H1 (cell line): Measurements from ENCODE around the gene SMYD1. TPM values are rescaled to one million over a fixed set of nuclear protein-coding genes. Genes with fewer than 3 reads are reported as not detected.

Experiments
- CTCF ChIA-PET: fragments of 300-600 bp; sonication (Branson Sonifier 250); formaldehyde crosslinking; loops from one replicate; lab custom pipeline; 2021; ENCODE audit not compliant: partially characterized antibody; lab: Charles Lee
- POLR2A ChIA-PET: fragments of 300-600 bp; sonication (Branson Sonifier 250); formaldehyde crosslinking; loops from one replicate; lab custom pipeline; 2021; ENCODE audit warnings: inconsistent platforms; ENCODE audit not compliant: partially characterized antibody; lab: Charles Lee
- DNase-seq, 2 experiments: peaks; one replicate each; pipeline versions ENCODE4 v3.0.0 to v3.0.0-alpha.2; 2010 to 2022; ENCODE audit warnings: low spot score in 2 of 2, low read depth in 1 of 2, mixed read lengths in 1 of 2
- FAIRE-seq: peaks from 2 replicates; lab custom pipeline; 2011; peaks lifted over from hg19 to GRCh38; lab: Jason Lieb, UNC
- H2AFZ ChIP-seq: 2 replicates; pipeline ENCODE4 v1.8.1; 2012; ENCODE audit warnings: low read length, inconsistent platforms
- H2AK5ac ChIP-seq: 2 replicates; pipeline ENCODE4 v1.6.1; 2013; ENCODE audit warnings: low read depth, low read length
- H2BK120ac ChIP-seq: replicated peaks from 2 replicates; pipeline ENCODE3; 2013; ENCODE audit warnings: low read depth, low read length, inconsistent platforms
- H2BK12ac ChIP-seq: 2 replicates; pipeline ENCODE4 v1.6.1; 2013; ENCODE audit warnings: low read depth, low read length
- H2BK15ac ChIP-seq: 2 replicates; pipeline ENCODE4 v1.6.1; 2013; ENCODE audit warnings: low read length
- H2BK20ac ChIP-seq: 2 replicates; pipeline ENCODE4 v1.6.1; 2013; ENCODE audit warnings: low read length
- H2BK5ac ChIP-seq: 2 replicates; pipeline ENCODE4 v1.6.1; 2013; ENCODE audit warnings: low read depth, low read length
- H3K14ac ChIP-seq: 2 replicates; pipeline ENCODE4 v1.6.1; 2013; ENCODE audit warnings: inconsistent platforms; ENCODE audit not compliant: insufficient read length
- H3K18ac ChIP-seq: 2 replicates; pipeline ENCODE4 v1.6.1; 2013; ENCODE audit warnings: low read length; ENCODE audit errors: extremely low read depth
- H3K23ac ChIP-seq: 2 replicates; pipeline ENCODE4 v1.6.1; 2013; ENCODE audit warnings: inconsistent platforms; ENCODE audit not compliant: insufficient read length
- H3K23me2 ChIP-seq: 2 replicates; pipeline ENCODE4 v1.6.1; 2013; ENCODE audit warnings: low read depth, low read length
- H3K27ac ChIP-seq: 2 replicates; pipeline ENCODE4 v1.6.1; 2011; ENCODE audit warnings: low read depth, low read length, inconsistent platforms
- H3K27me3 ChIP-seq, 4 experiments: replicated peaks in 1 of 4; 1 replicate in 1 of 4; 2 replicates in 3 of 4; pipeline versions ENCODE4 v1.6.1 to v1.8.1; 2011 to 2013; ENCODE audit warnings: low read length in 3 of 4, mild to moderate bottlenecking in 3 of 4, inconsistent platforms in 2 of 4, mixed read lengths in 2 of 4, moderate library complexity in 1 of 4; ENCODE audit not compliant: control insufficient read depth in 3 of 4, insufficient read depth in 3 of 4; ENCODE audit errors: extremely low read depth in 1 of 4
- H3K36me3 ChIP-seq, 4 experiments: 2 replicates each; pipeline versions ENCODE4 v1.6.1 to v1.8.1; 2011 to 2013; ENCODE audit warnings: mild to moderate bottlenecking in 4 of 4, low read length in 3 of 4, moderate library complexity in 2 of 4, control low read depth in 1 of 4, inconsistent platforms in 1 of 4; ENCODE audit not compliant: insufficient read depth in 4 of 4, control insufficient read depth in 2 of 4
- H3K4ac ChIP-seq: replicated peaks from 2 replicates; pipeline ENCODE3; 2013; ENCODE audit warnings: low read length, low read depth, mixed read lengths, inconsistent platforms; ENCODE audit not compliant: insufficient read length
- H3K4me1 ChIP-seq, 4 experiments: replicated peaks in 1 of 4; 1 replicate in 1 of 4; 2 replicates in 3 of 4; pipeline versions ENCODE4 v1.6.1 to v1.8.1; 2011 to 2013; ENCODE audit warnings: low read length in 3 of 4, inconsistent platforms in 2 of 4, mixed read lengths in 1 of 4; ENCODE audit not compliant: insufficient read depth in 4 of 4, control insufficient read depth in 3 of 4
- H3K4me2 ChIP-seq, 2 experiments: 2 replicates each; pipeline versions ENCODE4 v1.6.1 to v1.8.1; 2011 to 2013; ENCODE audit warnings: low read depth in 2 of 2, low read length in 2 of 2, control low read depth in 1 of 2, inconsistent platforms in 1 of 2, mild to moderate bottlenecking in 1 of 2; ENCODE audit not compliant: insufficient read depth in 1 of 2
- H3K4me3 ChIP-seq, 4 experiments: fragments of 200-600, 300-600 bp in 1 of 4; sonication (generic), shearing (Covaris generic), sonication (Bioruptor Twin) in 1 of 4; 2 replicates each; pipeline versions ENCODE4 v1.5.1 to v1.8.1; 2011 to 2016; ENCODE audit warnings: low read length in 4 of 4, low read depth in 3 of 4, control low read depth in 2 of 4, inconsistent platforms in 2 of 4, mild to moderate bottlenecking in 2 of 4, mixed read lengths in 1 of 4, moderate library complexity in 1 of 4; ENCODE audit not compliant: insufficient read depth in 2 of 4; ENCODE audit errors: extremely low read depth in 1 of 4
- H3K56ac ChIP-seq: replicated peaks from 2 replicates; pipeline ENCODE3; 2013; ENCODE audit warnings: low read depth, mild to moderate bottlenecking, mixed read lengths, low read length, inconsistent platforms; ENCODE audit not compliant: insufficient read length
- H3K79me1 ChIP-seq: 2 replicates; pipeline ENCODE4 v1.6.1; 2013; ENCODE audit warnings: low read depth, low read length, control low read depth
- H3K79me2 ChIP-seq, 2 experiments: 2 replicates each; pipeline versions ENCODE4 v1.6.1 to v1.8.1; 2012 to 2013; ENCODE audit warnings: low read length in 2 of 2, mild to moderate bottlenecking in 2 of 2, inconsistent platforms in 1 of 2; ENCODE audit not compliant: insufficient read depth in 2 of 2, control insufficient read depth in 1 of 2
- H3K9ac ChIP-seq, 4 experiments: replicated peaks in 1 of 4; 1 replicate in 1 of 4; 2 replicates in 3 of 4; pipeline versions ENCODE4 v1.6.1 to v1.8.1; 2011 to 2013; ENCODE audit warnings: low read depth in 3 of 4, low read length in 3 of 4, control low read depth in 2 of 4, mild to moderate bottlenecking in 2 of 4, moderate library complexity in 2 of 4, inconsistent platforms in 1 of 4; ENCODE audit errors: extremely low read depth in 1 of 4
- H3K9me3 ChIP-seq, 2 experiments: 2 replicates each; pipeline versions ENCODE4 v1.6.1 to v1.8.1; 2012 to 2013; ENCODE audit warnings: mild to moderate bottlenecking in 2 of 2, moderate library complexity in 2 of 2, control low read depth in 1 of 2, inconsistent platforms in 1 of 2, low read depth in 1 of 2, low read length in 1 of 2, mixed read lengths in 1 of 2; ENCODE audit not compliant: insufficient read depth in 2 of 2
- H4K20me1 ChIP-seq, 2 experiments: replicated peaks in 1 of 2; 2 replicates each; pipeline versions ENCODE3 to v1.8.1; 2011 to 2013; ENCODE audit warnings: inconsistent platforms in 2 of 2, low read length in 2 of 2, mild to moderate bottlenecking in 1 of 2; ENCODE audit not compliant: insufficient read depth in 2 of 2, control insufficient read depth in 1 of 2
- H4K5ac ChIP-seq: 2 replicates; pipeline ENCODE4 v1.6.1; 2013; ENCODE audit warnings: low read length, low read depth, mixed read lengths, inconsistent platforms; ENCODE audit not compliant: insufficient read length
- H4K8ac ChIP-seq: 2 replicates; pipeline ENCODE4 v1.8.0; 2013; ENCODE audit warnings: mild to moderate bottlenecking, moderate library complexity, low read length, inconsistent platforms; ENCODE audit not compliant: insufficient read depth; ENCODE audit errors: extremely low read depth
- H4K91ac ChIP-seq: replicated peaks from 2 replicates; pipeline ENCODE3; 2013; ENCODE audit warnings: low read length, mixed read lengths, inconsistent platforms; ENCODE audit not compliant: insufficient read length
- CBX5 ChIP-seq: fragments of 300-800, 300-1000 bp; sonication (generic); IDR thresholded peaks from 2 replicates; pipeline ENCODE4 v1.7.1; 2016; ENCODE audit warnings: antibody characterized with exemption, low read length, low read depth
- CHD2 ChIP-seq: IDR thresholded peaks from 2 replicates; pipeline ENCODE4 v1.6.1; 2012; ENCODE audit warnings: low read length, improper control_type of control experiment
- E2F6 ChIP-seq: IDR thresholded peaks from 2 replicates; pipeline ENCODE4 v1.6.1; 2012; ENCODE audit warnings: inconsistent platforms
- EZH2 ChIP-seq: fragments of 200-600 bp; sonication (generic); IDR thresholded peaks from 2 replicates; pipeline ENCODE4 v1.7.1; 2012; ENCODE audit warnings: low read depth, mild to moderate bottlenecking, moderate library complexity, low read length, inconsistent platforms; ENCODE audit not compliant: severe bottlenecking
- GABPA ChIP-seq: IDR thresholded peaks from 2 replicates; pipeline ENCODE4 v1.6.1; 2011; ENCODE audit warnings: mild to moderate bottlenecking, low read length, moderate library complexity, borderline replicate concordance; ENCODE audit not compliant: insufficient read depth
- JUN ChIP-seq: IDR thresholded peaks from 2 replicates; pipeline ENCODE4 v1.6.1; 2011; ENCODE audit warnings: low read depth, mild to moderate bottlenecking, improper control_type of control experiment, low read length
- KDM4A ChIP-seq: IDR thresholded peaks from one replicate; pipeline ENCODE4 v1.7.1; 2012; ENCODE audit warnings: low read depth, mild to moderate bottlenecking, moderate library complexity, low read length, inconsistent platforms; ENCODE audit not compliant: severe bottlenecking
- MAFK ChIP-seq: IDR thresholded peaks from 2 replicates; pipeline ENCODE4 v1.6.1; 2012; ENCODE audit warnings: low read depth, mild to moderate bottlenecking, improper control_type of control experiment, low read length
- POLR2AphosphoS5 ChIP-seq: IDR thresholded peaks from 2 replicates; pipeline ENCODE4 v1.6.1; 2011; ENCODE audit warnings: low read depth, low read length
- RFX5 ChIP-seq: IDR thresholded peaks from 2 replicates; pipeline ENCODE4 v1.6.1; 2011; ENCODE audit warnings: low read depth, low read length, improper control_type of control experiment, borderline replicate concordance
- SIRT6 ChIP-seq: IDR thresholded peaks from one replicate; pipeline ENCODE4 v1.7.1; 2012; ENCODE audit warnings: low read length, inconsistent platforms
- SP4 ChIP-seq: IDR thresholded peaks from 2 replicates; pipeline ENCODE4 v1.6.1; 2012; ENCODE audit warnings: low read length, inconsistent platforms
- WGBS, 2 experiments: shearing (Covaris generic) in 1 of 2; methylation state at CpG; one replicate each; pipeline versions ENCODE4 v1.1.6 to v1.1.7; 2013 to 2015; ENCODE audit warnings: low lambda C conversion rate in 2 of 2, mixed read lengths in 2 of 2, inconsistent platforms in 1 of 2, low coverage in 1 of 2, missing lambda C conversion rate in 1 of 2; ENCODE audit not compliant: insufficient replicate concordance in 2 of 2, insufficient coverage in 1 of 2, insufficient read length in 1 of 2; ENCODE audit errors: extremely low coverage in 1 of 2, missing lambda C conversion rate in 1 of 2; 5-methylcytosine and 5-hydroxymethylcytosine counted together
- polyA plus RNA-seq, 7 experiments: library from polyadenylated mRNA; depleted of rRNA in 3 of 7; stranded (reverse) in 5 of 7; unstranded in 2 of 7; fragments of >200 nt in 5 of 7; fragments of 200-250 nt in 2 of 7; gene quantifications; 1 replicate in 5 of 7; 2 replicates in 1 of 7; 4 replicates in 1 of 7; pipeline versions ENCODE4 v1.2.1 to v1.2.3, GENCODE V29; 2011 to 2013; ENCODE audit warnings: missing spikeins in 2 of 7, mixed read lengths in 2 of 7
- total RNA-seq: library from RNA; stranded (reverse); fragmentation: NEBNext Ultra II Directional; extraction: Animal tissue kit (Norgen Biotek cat#: 25700); gene quantifications from 2 replicates; pipeline ENCODE4 v1.2.1, GENCODE V29; 2021

Gene SMYD1
- total and polyA plus RNA-seq, 2 of the 8 experiments (the other 6 are each of a cell fraction or from before 2014, with no cell fraction given): 0.06 TPM; not detected in 1

DNA sequence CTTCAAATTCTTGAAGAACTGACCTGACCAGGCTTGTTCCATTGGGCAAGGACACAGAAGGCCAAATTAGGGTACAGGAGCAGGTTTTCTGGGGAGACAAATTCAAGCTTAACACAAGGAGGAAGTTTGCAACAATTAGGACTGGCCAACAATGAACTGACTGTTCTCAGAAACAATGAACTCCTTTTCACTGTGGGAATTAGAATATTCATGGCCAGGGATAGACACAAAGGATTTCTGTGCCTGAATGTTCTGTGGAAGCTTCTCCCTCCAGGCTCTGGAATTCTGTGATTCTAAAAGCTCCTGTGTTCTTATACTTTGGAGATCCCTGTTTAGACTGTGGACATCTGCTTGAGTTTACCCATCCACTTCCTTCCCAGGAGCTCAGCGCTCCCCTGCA, 15.2 kb downstream of the SMYD1 start:
- H2BK20ac ChIP-seq: no peak overlapping the region
- H2BK12ac ChIP-seq: no peak overlapping the region
- H4K8ac ChIP-seq: no peak overlapping the region
- no peak overlapping the region for H3K4ac ChIP-seq
- no peaks in the 10 kb centered on the region for H4K20me1 ChIP-seq
- no peaks in the 10 kb centered on the region for H3K79me2 ChIP-seq
- WGBS, 2 experiments: 85% methylated on average over 1 of the region's 1 CpG; no CpG with 5 or more reads in 1 of the 2 experiments
- ChIA-PET POLR2A (no interaction called here), CTCF (interaction anchor here (0.8 to 2.7 kb wide), 5 partner anchors 14 to 109 kb away, joined by 3 to 16 read pairs (median 3); no protein-coding TSS in a partner anchor)
- H2AFZ ChIP-seq: no peak overlapping the region
- no peaks in the 10 kb centered on the region for H3K79me1 ChIP-seq
- H2BK15ac ChIP-seq: no peak overlapping the region
- no peak for FAIRE-seq
- H2BK5ac ChIP-seq: no peak overlapping the region; the same call in 1 of the 2 replicates
- DNase-seq: no peak
- H3K4me2 ChIP-seq: no peak overlapping the region
- no peak overlapping the region for H2BK120ac ChIP-seq
- H4K5ac ChIP-seq: no peak overlapping the region
- H3K18ac ChIP-seq: 0 out of 2 replicates have a peak overlapping the region, but pooled peaks have one; percentile 0
- no peaks in the 10 kb centered on the region for H3K36me3 ChIP-seq
- no peak overlapping the region for H4K91ac ChIP-seq
- H3K27me3 ChIP-seq: no peaks in the 10 kb centered on the region
- no peak overlapping the region for H3K14ac ChIP-seq
- TF ChIP-seq CHD2: no peak
- TF ChIP-seq EZH2: no peak
- no peak for TF ChIP-seq SP4
- TF ChIP-seq MAFK: no peak
- TF ChIP-seq GABPA: no peak
- TF ChIP-seq SIRT6: no peak
- no peak for TF ChIP-seq POLR2AphosphoS5
- no peak for TF ChIP-seq E2F6
- no peak for TF ChIP-seq RFX5
- TF ChIP-seq KDM4A: no peak
- TF ChIP-seq CBX5: no peak
- TF ChIP-seq JUN: no peak
- no peak overlapping the region for H3K27ac ChIP-seq
- H3K23ac ChIP-seq: no peak overlapping the region
- no peak overlapping the region for H3K9ac ChIP-seq
- peaks cover 1 to 6% (median 4%) of the 10 kb centered on the region in 4 experiments; a peak in 6 of 7 replicates for H3K4me1 ChIP-seq
- H3K23me2 ChIP-seq: no peaks in the 10 kb centered on the region
- no peak overlapping the region for H2AK5ac ChIP-seq
- no peak overlapping the region for H3K56ac ChIP-seq
- no peak overlapping the region for H3K4me3 ChIP-seq
- H3K9me3 ChIP-seq: no peaks in the 10 kb centered on the region
